ENCODE results near the gene USP40.
A peak's percentile ranks its signal among the peaks of the same experiment; 100 is the strongest.

The USP40 gene

GRCh38 chr2:233437439-233437955 is 129.1 kb downstream of the USP40 start:
- in situ Hi-C loops (cut with MboI; ENCODE audit: low pct_unique_long_range_greater_than_20kb, low sequenced_read_pairs): no loop called here
- DNase-seq: no peak

GRCh38 chr2:233436691-233437438 is 129.7 kb downstream of the USP40 start:
- in situ Hi-C loops (cut with MboI; ENCODE audit: low pct_unique_long_range_greater_than_20kb, low sequenced_read_pairs): no loop called here
- no peak for DNase-seq

GRCh38 chr2:233436191-233436581 is 130.4 kb downstream of the USP40 start:
- no peak for DNase-seq
- in situ Hi-C loops (cut with MboI; ENCODE audit: low pct_unique_long_range_greater_than_20kb, low sequenced_read_pairs): no loop called here

DNA sequence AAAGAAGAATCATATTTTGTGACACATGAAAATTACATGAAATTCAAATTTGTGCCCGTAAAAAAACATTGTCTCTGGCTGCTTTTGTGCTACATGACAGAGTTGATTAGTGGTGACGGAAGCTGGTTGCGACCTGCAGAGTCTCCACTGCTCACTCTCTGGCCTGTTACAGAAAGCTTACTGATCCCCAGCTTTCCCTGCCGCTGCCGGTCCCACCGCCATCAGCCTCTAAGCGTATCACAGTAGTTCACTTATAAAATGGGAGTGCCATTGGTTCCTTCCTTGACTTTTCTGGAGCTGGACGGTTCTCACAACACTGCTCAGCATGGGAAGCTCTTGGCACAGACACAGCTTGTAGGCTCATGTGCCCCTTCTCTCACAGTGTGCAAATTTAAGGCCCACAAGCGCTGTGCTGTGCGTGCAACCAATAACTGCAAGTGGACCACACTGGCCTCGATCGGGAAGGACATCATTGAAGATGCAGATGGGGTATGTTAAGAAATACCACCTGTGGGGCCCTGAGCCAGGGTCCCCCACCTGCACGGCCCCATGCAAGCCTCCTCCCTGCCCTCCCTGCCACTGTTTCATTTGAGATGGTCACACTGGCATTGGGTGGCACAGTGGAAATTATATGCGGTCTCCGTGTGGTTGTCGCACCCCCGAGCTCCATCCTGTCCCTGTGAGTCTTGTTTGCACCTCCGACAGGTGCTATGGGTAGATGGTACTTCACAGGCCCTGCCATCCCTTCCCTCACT is 131.0 kb downstream of the USP40 start:
- DNase-seq: no peak
- in situ Hi-C loops (cut with MboI; ENCODE audit: low pct_unique_long_range_greater_than_20kb, low sequenced_read_pairs): no loop called here

GRCh38 chr2:233434666-233435330 is 131.8 kb downstream of the USP40 start:
- in situ Hi-C loops (cut with MboI; ENCODE audit: low pct_unique_long_range_greater_than_20kb, low sequenced_read_pairs): no loop called here
- DNase-seq: peak; percentile 43

DNA sequence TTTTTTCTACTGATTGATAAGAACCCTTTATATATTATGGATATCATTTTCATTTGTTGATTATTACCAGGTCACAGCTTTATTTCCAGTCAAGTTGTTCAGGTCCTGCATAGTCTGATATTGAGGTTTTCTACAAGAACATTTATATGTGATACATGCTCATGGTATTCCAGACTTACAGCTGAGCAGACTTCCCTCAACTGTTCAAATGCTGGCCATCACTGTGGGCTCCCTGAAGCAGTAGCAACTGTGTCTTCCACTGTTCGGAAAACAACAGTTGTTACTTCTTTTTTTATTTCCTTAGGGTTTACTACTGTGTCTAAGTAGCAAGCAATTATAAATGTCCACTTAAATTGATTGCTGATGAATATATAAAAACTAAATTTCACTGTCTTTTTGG is 132.8 kb downstream of the USP40 start:
- DNase-seq: no peak
- in situ Hi-C loops (cut with MboI; ENCODE audit: low pct_unique_long_range_greater_than_20kb, low sequenced_read_pairs): no loop called here

GRCh38 chr2:233433029-233433428 is 133.6 kb downstream of the USP40 start:
- no peak for DNase-seq
- in situ Hi-C loops (cut with MboI; ENCODE audit: low pct_unique_long_range_greater_than_20kb, low sequenced_read_pairs): no loop called here

DNA sequence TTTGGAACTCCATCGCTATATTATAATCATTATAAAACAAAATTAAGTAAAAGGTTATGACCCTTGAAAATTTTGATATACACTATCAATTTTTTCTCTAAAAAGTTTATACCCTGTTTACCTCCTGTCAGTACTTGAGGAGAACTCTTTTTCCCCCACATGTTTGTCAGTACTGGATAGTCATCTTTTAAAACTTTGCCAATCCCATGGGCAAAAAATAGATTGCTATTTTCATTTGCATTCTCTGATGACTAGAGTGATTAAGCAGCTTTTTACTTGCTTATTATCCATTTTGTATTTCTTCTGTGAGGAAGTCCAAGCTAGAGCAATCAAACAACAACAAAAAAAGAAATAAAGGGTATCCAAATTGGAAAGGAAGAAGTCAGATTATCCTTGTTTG is 135.9 kb downstream of the USP40 start:
- in situ Hi-C loops (cut with MboI; ENCODE audit: low pct_unique_long_range_greater_than_20kb, low sequenced_read_pairs): no loop called here
- no peak for DNase-seq

DNA sequence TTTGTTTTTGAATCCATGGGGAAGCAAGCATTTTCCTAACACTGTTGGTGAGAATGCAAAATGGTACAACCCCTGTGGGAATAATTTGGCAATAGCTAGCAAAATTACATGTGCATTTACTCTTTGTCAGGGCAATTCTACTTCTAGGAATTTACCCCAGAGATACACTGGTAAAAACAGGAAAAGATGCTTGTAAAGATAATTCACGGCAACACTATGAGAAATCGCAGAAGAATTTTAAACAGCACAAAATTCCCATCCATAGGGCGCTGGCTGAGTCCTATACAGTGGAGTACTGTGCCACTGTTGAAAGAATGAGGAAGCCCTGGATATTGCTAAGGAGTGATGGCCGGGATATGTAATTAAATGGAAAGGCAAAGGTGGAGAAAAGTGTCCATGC is 136.5 kb downstream of the USP40 start:
- in situ Hi-C loops (cut with MboI; ENCODE audit: low pct_unique_long_range_greater_than_20kb, low sequenced_read_pairs): no loop called here
- DNase-seq: no peak

- no peak for DNase-seq
- in situ Hi-C loops (cut with MboI; ENCODE audit: low pct_unique_long_range_greater_than_20kb, low sequenced_read_pairs): no loop called here
These were observed 137.2 kb downstream of the USP40 start for GRCh38 chr2:233429175-233429897.

- DNase-seq: no peak
- in situ Hi-C loops (cut with MboI; ENCODE audit: low pct_unique_long_range_greater_than_20kb, low sequenced_read_pairs): no loop called here
These were observed 138.1 kb downstream of the USP40 start for GRCh38 chr2:233428438-233428837.

DNA sequence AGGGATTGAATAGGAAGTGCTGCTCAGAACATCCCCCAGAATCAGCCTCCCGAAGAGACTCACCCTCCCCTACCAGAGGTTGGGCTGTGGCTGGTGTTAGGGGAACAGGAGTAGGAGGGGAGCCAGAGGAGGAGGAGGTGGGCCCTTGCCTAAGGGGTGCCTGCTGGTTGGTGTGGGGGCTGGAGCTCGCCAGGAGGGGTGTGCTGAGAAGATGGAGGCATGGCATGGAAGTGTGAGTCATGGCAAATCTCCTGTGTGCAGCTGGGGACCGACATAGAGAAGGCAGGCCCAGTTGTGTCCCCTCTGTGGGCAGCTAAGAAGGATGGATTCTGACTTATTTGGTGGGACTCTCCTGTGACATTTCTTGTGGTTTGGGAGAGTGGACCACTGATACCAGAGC is 138.6 kb downstream of the USP40 start:
- in situ Hi-C loops (cut with MboI; ENCODE audit: low pct_unique_long_range_greater_than_20kb, low sequenced_read_pairs): no loop called here
- DNase-seq: no peak

DNA sequence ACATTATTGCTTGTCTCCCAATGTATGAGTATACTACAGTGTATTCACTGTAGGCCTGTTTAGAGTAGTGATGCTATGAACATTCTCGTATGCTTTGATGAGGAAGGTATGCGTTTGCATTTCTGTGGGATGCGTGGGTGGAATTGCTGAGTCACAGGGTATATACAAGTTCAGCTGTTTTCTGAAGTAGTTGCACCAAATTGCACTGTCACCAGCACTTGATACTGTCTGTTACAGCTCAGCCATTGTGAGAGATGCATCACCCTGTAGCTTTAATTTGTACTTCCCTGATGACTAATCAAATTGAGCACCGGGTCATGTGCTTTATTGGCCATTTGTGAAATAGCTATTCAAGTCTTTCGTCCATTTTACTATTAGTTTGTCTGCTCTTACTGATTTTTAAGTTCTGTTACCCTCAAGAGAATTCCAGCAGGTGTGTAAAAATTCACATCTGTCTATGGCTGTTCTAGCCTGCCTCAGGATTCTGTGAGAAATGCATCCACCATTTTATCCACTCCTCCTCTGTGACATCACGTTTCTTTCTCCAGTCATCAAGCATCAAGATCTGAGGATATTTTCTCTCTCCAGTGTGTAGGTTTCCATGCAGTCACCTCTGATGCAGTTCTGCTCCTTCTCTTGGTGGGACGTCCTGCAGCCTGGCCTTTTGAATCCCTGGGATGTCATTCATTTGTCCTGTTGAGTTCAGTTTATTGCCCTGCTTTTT is 139.8 kb downstream of the USP40 start:
- no peak for DNase-seq
- in situ Hi-C loops (cut with MboI; ENCODE audit: low pct_unique_long_range_greater_than_20kb, low sequenced_read_pairs): no loop called here

All from KBM-7 (cell line).